ENCODE results near the gene PNLIPRP2.

Gene PNLIPRP2

GRCh38 chr10:116620423-116621400 is at the start of gene PNLIPRP2:
TSS of gene PNLIPRP2 (plus strand) at chr10:116620953.
- H3K4me3 ChIP-seq (ENCODE audit: low read depth, low read length), result no peak within 1 kb of the TSS
- no peak for DNase-seq (ENCODE audit: low read depth)
- no peak for TF ChIP-seq CTCF (conservative IDR thresholded peaks at IDR 0.05; ENCODE audit: low read depth, low read length)

GRCh38 chr10:116574797-116575196 is 46.0 kb upstream of the PNLIPRP2 start:
- DNase-seq (ENCODE audit: low read depth), result no peak
- TF ChIP-seq CTCF (conservative IDR thresholded peaks at IDR 0.05; ENCODE audit: low read depth, low read length), result no peak

GRCh38 chr10:116587878-116588591 is 32.7 kb upstream of the PNLIPRP2 start:
- no peak overlapping the region for H3K4me3 ChIP-seq (ENCODE audit: low read depth, low read length)
- no peak for TF ChIP-seq CTCF (conservative IDR thresholded peaks at IDR 0.05; ENCODE audit: low read depth, low read length)
- DNase-seq (ENCODE audit: low read depth), result no peak

More at GRCh38 chr10:116574797-116575196, 46.0 kb upstream of the PNLIPRP2 start:
- H3K4me3 ChIP-seq (ENCODE audit: low read depth, low read length), result no peak overlapping the region

GRCh38 chr10:116588995-116589394 is 31.8 kb upstream of the PNLIPRP2 start:
- H3K4me3 ChIP-seq (ENCODE audit: low read depth, low read length), result no peak overlapping the region
- TF ChIP-seq CTCF (conservative IDR thresholded peaks at IDR 0.05; ENCODE audit: low read depth, low read length), result no peak
- DNase-seq (ENCODE audit: low read depth), result no peak

GRCh38 chr10:116589926-116590325 is 30.8 kb upstream of the PNLIPRP2 start:
- TF ChIP-seq CTCF (conservative IDR thresholded peaks at IDR 0.05; ENCODE audit: low read depth, low read length), result no peak
- DNase-seq (ENCODE audit: low read depth), result no peak
- H3K4me3 ChIP-seq (ENCODE audit: low read depth, low read length), result no peak overlapping the region

- no peak for DNase-seq (ENCODE audit: low read depth)
- H3K4me3 ChIP-seq (ENCODE audit: low read depth, low read length), result no peak within 1 kb of the TSS
- no peak for TF ChIP-seq CTCF (conservative IDR thresholded peaks at IDR 0.05; ENCODE audit: low read depth, low read length)
Observed at GRCh38 chr10:116590590-116591444, 29.9 kb upstream of the PNLIPRP2 start, which contains the start of gene PNLIPRP1. TSS of gene PNLIPRP1 (plus strand) at chr10:116590959. CDS start at chr10:116591130, 171 bp downstream.
